GM21825 (cell line): ENCODE measurements around the gene ZNF778.
"Not testable (repeated sequence)": the region's sequence is repeated elsewhere in the genome, so short reads cannot be mapped to it uniquely, and the experiment has no call there.

ENCODE experiments used
- ATAC-seq: cut with Tn5 transposase; IDR thresholded peaks from one replicate; pipeline ENCODE4 v1.9.1; 2021; ENCODE audit warnings: mild to moderate bottlenecking, moderate library complexity; ENCODE audit not compliant: unreplicated experiment

Gene ZNF778

DNA sequence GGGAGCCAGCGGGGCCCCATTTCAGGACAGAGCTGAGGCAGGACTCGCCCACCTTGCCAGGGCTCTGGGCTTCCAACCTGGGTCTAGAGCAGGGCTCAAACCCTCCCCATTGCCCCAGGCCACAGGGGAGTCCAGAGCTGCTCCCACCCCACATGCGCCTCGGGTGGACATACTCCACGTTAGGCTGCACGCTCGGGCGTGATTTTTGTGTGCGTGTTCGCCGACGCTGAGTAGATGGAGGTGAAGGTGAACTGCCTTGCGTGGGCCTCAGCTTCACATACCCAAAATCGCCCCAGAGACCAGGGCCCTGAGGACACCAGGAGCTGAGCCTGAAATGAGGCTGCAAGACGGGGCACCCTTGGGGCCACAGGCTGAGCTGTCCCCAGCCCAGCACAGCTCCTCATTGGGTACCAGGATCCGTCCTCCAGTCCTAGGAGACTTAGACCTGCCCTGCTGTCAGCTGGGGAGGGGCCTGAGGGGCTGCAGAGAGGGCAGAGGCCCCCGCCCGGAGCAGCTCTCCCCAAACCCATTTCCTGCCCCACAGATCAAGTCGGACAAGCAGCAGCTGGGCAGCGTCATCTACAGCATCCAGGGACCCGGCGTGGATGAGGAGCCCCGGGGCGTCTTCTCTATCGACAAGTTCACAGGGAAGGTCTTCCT is 37.7 kb upstream of the ZNF778 start:
- ATAC-seq, result no peak

- ATAC-seq, result no peak
Measured at GRCh38 chr16:89183463-89183862, 34.0 kb upstream of the ZNF778 start.

GRCh38 chr16:89183975-89184676 is 33.4 kb upstream of the ZNF778 start:
- ATAC-seq, result no peak

- no peak for ATAC-seq
Measured at GRCh38 chr16:89184677-89184932, 32.9 kb upstream of the ZNF778 start.

DNA sequence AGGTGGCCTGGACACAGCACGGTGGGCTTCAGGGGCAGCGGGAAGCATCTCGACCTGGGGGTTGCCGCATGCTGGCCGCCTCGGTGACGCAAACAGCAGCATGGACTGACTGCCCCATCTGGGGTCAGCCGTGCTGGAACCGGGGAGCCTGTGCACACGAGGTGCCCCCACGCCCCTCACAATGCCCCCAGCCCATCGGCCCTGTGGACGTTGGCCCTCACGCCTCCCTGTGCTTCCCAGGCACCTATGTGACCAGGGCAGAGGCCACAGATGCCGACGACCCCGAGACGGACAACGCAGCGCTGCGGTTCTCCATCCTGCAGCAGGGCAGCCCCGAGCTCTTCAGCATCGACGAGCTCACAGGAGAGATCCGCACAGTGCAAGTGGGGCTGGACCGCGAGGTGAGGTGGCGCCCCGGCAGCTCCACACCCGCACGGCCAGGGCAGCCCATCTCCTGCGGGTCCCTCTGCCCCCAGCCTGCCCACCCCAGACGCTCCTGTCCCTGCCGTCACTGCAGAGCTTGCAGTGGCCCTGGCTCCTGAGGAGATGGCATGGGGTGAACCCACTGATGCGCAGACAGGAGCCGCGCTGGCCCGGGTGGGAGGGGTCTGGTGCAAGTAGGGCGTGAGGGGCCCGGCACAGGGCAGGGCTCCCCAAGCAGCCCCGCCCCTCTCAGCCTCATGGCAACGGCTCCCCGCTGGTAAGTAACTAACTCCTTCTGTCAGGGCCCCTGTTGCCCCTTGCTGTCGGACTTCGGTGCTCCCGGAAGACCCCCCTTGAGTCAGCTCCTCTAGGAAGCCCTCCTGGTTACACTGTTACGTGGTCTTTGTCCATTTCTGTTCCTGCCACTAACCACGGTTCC is 32.3 kb upstream of the ZNF778 start:
- no peak for ATAC-seq

- not testable (repeated sequence) for ATAC-seq
Measured at GRCh38 chr16:89185887-89186592, 31.5 kb upstream of the ZNF778 start.

GRCh38 chr16:89186593-89187031 is 30.9 kb upstream of the ZNF778 start:
- not testable (repeated sequence) for ATAC-seq

- no peak for ATAC-seq
Measured at GRCh38 chr16:89187032-89187769, 30.3 kb upstream of the ZNF778 start.

DNA sequence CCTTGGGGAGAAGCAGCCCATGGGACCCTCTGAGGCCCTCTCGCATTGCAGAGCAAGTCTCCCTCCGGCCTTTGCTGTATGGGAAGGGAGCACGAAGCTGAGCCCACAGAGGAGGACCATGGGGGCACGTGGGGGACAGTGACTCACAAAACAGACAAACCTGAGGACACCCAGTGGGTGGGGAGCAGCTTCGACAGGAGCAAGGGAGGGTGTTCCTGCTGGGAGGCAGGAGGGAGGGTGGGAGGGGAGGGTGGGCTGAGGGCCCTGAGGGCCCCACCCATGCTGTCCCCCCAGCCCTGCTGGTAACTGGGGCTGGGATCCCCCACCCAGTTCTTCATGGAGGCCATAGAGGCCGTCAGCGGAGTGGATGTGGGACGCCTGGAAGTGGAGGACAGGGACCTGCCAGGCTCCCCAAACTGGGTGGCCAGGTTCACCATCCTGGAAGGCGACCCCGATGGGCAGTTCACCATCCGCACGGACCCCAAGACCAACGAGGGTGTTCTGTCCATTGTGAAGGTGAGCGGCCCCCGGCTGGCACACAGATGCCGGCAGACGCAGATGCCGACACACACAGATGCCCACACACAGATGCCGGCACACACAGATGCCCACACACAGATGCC is 29.6 kb upstream of the ZNF778 start:
- ATAC-seq, result no peak

- ATAC-seq, result not testable (repeated sequence)
Measured at GRCh38 chr16:89188471-89189357, 28.8 kb upstream of the ZNF778 start.

GRCh38 chr16:89189358-89190025 is 28.0 kb upstream of the ZNF778 start:
- ATAC-seq, result no peak

GRCh38 chr16:89190150-89190958 is 27.1 kb upstream of the ZNF778 start:
- no peak for ATAC-seq

- no peak for ATAC-seq
Measured at GRCh38 chr16:89191033-89191900, 26.2 kb upstream of the ZNF778 start.

GRCh38 chr16:89191901-89192185 is 25.7 kb upstream of the ZNF778 start:
- ATAC-seq, result no peak

GRCh38 chr16:89192186-89192955 is 25.1 kb upstream of the ZNF778 start:
- ATAC-seq, result not testable (repeated sequence)

GRCh38 chr16:89192956-89193575 is 24.4 kb upstream of the ZNF778 start:
- no peak for ATAC-seq
